H9 (cell line): ENCODE results near the gene TLCD3A. TPM values are rescaled to one million over a fixed set of nuclear protein-coding genes. Genes with fewer than 3 reads are reported as not detected.
"Not testable (repeated sequence)": the region's sequence is repeated elsewhere in the genome, so short reads cannot be mapped to it uniquely, and the experiment has no call there.

Source experiments
- DNase-seq: peaks from one replicate; pipeline ENCODE4 v3.0.0-alpha.2; 2017
- H2AFZ ChIP-seq: one replicate; pipeline ENCODE4 v1.6.1; 2013; ENCODE audit warnings: mild to moderate bottlenecking, low read length, control low read depth, moderate library complexity
- H2AK5ac ChIP-seq: 2 replicates; pipeline ENCODE4 v1.6.1; 2013; ENCODE audit warnings: low read length, control low read depth, mixed read lengths; ENCODE audit not compliant: insufficient read length
- H2BK120ac ChIP-seq: one replicate; pipeline ENCODE4 v1.6.1; 2013; ENCODE audit warnings: low read depth, mild to moderate bottlenecking, low read length, control low read depth, inconsistent platforms; ENCODE audit not compliant: poor library complexity, severe bottlenecking
- H2BK12ac ChIP-seq: 2 replicates; pipeline ENCODE4 v1.6.1; 2013; ENCODE audit warnings: low read length, control low read depth, mixed read lengths, low read depth; ENCODE audit not compliant: insufficient read length
- H2BK15ac ChIP-seq: 2 replicates; pipeline ENCODE4 v1.6.1; 2013; ENCODE audit warnings: low read depth, low read length, control low read depth
- H2BK20ac ChIP-seq: one replicate; pipeline ENCODE4 v1.6.1; 2013; ENCODE audit warnings: low read depth, mild to moderate bottlenecking, low read length, control low read depth, inconsistent platforms; ENCODE audit not compliant: poor library complexity, severe bottlenecking
- H2BK5ac ChIP-seq: 2 replicates; pipeline ENCODE4 v1.6.1; 2013; ENCODE audit warnings: low read length, control low read depth, mixed read lengths; ENCODE audit not compliant: insufficient read length
- H3K14ac ChIP-seq: 2 replicates; pipeline ENCODE4 v1.6.1; 2013; ENCODE audit warnings: low read length, control low read depth; ENCODE audit not compliant: insufficient read depth
- H3K18ac ChIP-seq: 2 replicates; pipeline ENCODE4 v1.6.1; 2013; ENCODE audit warnings: low read depth, mild to moderate bottlenecking, mixed read lengths, low read length, control low read depth; ENCODE audit not compliant: insufficient read length
- H3K23ac ChIP-seq: 2 replicates; pipeline ENCODE4 v1.6.1; 2013; ENCODE audit warnings: low read length, control low read depth, mixed read lengths, low read depth; ENCODE audit not compliant: insufficient read length
- H3K23me2 ChIP-seq: 2 replicates; pipeline ENCODE4 v1.6.1; 2013; ENCODE audit warnings: low read depth, mild to moderate bottlenecking, mixed read lengths, low read length, control low read depth; ENCODE audit not compliant: insufficient read length, poor library complexity, severe bottlenecking
- H3K27ac ChIP-seq: 2 replicates; pipeline ENCODE4 v1.5.1; 2013; ENCODE audit warnings: low read length, control low read depth, mixed read lengths, low read depth; ENCODE audit not compliant: insufficient read length
- H3K27me3 ChIP-seq: 2 replicates; pipeline ENCODE4 v1.6.1; 2013; ENCODE audit warnings: low read length, control low read depth, inconsistent platforms; ENCODE audit not compliant: insufficient read depth
- H3K4ac ChIP-seq: 2 replicates; pipeline ENCODE4 v1.6.1; 2013; ENCODE audit warnings: low read depth, mild to moderate bottlenecking, control low read depth, inconsistent platforms, low read length, moderate library complexity
- H3K4me1 ChIP-seq: 2 replicates; pipeline ENCODE4 v1.6.1; 2013; ENCODE audit warnings: low read length, control low read depth, inconsistent platforms; ENCODE audit not compliant: insufficient read depth
- H3K4me2 ChIP-seq: 2 replicates; pipeline ENCODE4 v1.6.1; 2013; ENCODE audit warnings: low read length, control low read depth, mixed read lengths; ENCODE audit not compliant: insufficient read length, insufficient read depth
- H3K56ac ChIP-seq: 2 replicates; pipeline ENCODE4 v1.6.1; 2013; ENCODE audit warnings: low read depth, mild to moderate bottlenecking, mixed read lengths, low read length, control low read depth; ENCODE audit not compliant: insufficient read length
- H3K79me1 ChIP-seq: 2 replicates; pipeline ENCODE4 v1.6.1; 2013; ENCODE audit warnings: low read depth, mild to moderate bottlenecking, moderate library complexity, low read length, control low read depth, inconsistent platforms; ENCODE audit not compliant: insufficient read depth, poor library complexity, severe bottlenecking
- H3K79me2 ChIP-seq: 2 replicates; pipeline ENCODE4 v1.6.1; 2013; ENCODE audit warnings: low read length, control low read depth, inconsistent platforms; ENCODE audit not compliant: insufficient read depth
- H3K9ac ChIP-seq: 2 replicates; pipeline ENCODE4 v1.6.1; 2013; ENCODE audit warnings: low read length, control low read depth, mixed read lengths; ENCODE audit not compliant: insufficient read length; ENCODE audit errors: extremely low read depth
- H3K9me3 ChIP-seq: one replicate; pipeline ENCODE4 v1.6.1; 2013; ENCODE audit warnings: low read depth, low read length, inconsistent platforms; ENCODE audit not compliant: control insufficient read depth
- H3T11ph ChIP-seq: one replicate; pipeline ENCODE4 v1.6.1; 2013; ENCODE audit warnings: mild to moderate bottlenecking, low read length, control low read depth, inconsistent platforms
- H4K20me1 ChIP-seq: one replicate; pipeline ENCODE4 v1.6.1; 2013; ENCODE audit not compliant: control insufficient read depth, insufficient read length, insufficient read depth
- H4K5ac ChIP-seq: 2 replicates; pipeline ENCODE4 v1.6.1; 2013; ENCODE audit warnings: low read depth, mild to moderate bottlenecking, mixed read lengths, low read length, control low read depth; ENCODE audit not compliant: insufficient read length
- H4K8ac ChIP-seq: replicated peaks from 2 replicates; pipeline ENCODE4 v1.6.1; 2013; ENCODE audit warnings: low read length, control low read depth, mixed read lengths, low read depth; ENCODE audit not compliant: insufficient read length
- H4K91ac ChIP-seq: 2 replicates; pipeline ENCODE4 v1.6.1; 2013; ENCODE audit warnings: low read depth, mild to moderate bottlenecking, moderate library complexity, mixed read lengths, low read length, control low read depth; ENCODE audit not compliant: insufficient read length
- H3K27ac Mint-ChIP-seq, 3 experiments: 2 replicates in 2 of 3; 3 replicates in 1 of 3; pipeline ENCODE4 v1.8.0; 2020 to 2021; ENCODE audit warnings: mixed read lengths in 3 of 3, mild to moderate bottlenecking in 1 of 3, moderate library complexity in 1 of 3
- H3K27me3 Mint-ChIP-seq: 2 replicates; pipeline ENCODE4 v1.8.0; 2021; ENCODE audit warnings: low read depth, mild to moderate bottlenecking, moderate library complexity, mixed read lengths
- H3K36me3 Mint-ChIP-seq, 3 experiments: 2 replicates in 2 of 3; 3 replicates in 1 of 3; pipeline ENCODE4 v1.8.0; 2020 to 2021; ENCODE audit warnings: low read depth in 3 of 3, mixed read lengths in 3 of 3; ENCODE audit not compliant: insufficient read depth in 1 of 3
- H3K4me1 Mint-ChIP-seq, 2 experiments: 2 replicates each; pipeline ENCODE4 v1.8.0; 2020; ENCODE audit warnings: mixed read lengths in 2 of 2
- H3K4me3 Mint-ChIP-seq, 2 experiments: 2 replicates in 1 of 2; 3 replicates in 1 of 2; pipeline ENCODE4 v1.8.0; 2020 to 2021; ENCODE audit warnings: mild to moderate bottlenecking in 2 of 2, mixed read lengths in 2 of 2, moderate library complexity in 1 of 2
- H3K9me3 Mint-ChIP-seq, 2 experiments: 2 replicates in 1 of 2; 3 replicates in 1 of 2; pipeline ENCODE4 v1.8.0; 2020; ENCODE audit warnings: mild to moderate bottlenecking in 2 of 2, mixed read lengths in 2 of 2, moderate library complexity in 1 of 2
- CTCF ChIP-seq: fragments of 200-600 bp; sonication (generic); conservative IDR thresholded peaks from 3 replicates; pipeline ENCODE4 v1.8.0; 2021; ENCODE audit warnings: antibody characterized with exemption, mild to moderate bottlenecking
- WGBS: extraction: QIAGEN DNeasy Blood & Tissue Kit; methylation state at CpG from one replicate; pipeline ENCODE4 v1.1.7; 2013; ENCODE audit warnings: missing lambda C conversion rate, low lambda C conversion rate, mixed read lengths; ENCODE audit not compliant: insufficient read length; ENCODE audit errors: extremely low coverage; 5-methylcytosine and 5-hydroxymethylcytosine counted together
- total RNA-seq: library from RNA; stranded (reverse); gene quantifications from 2 replicates; pipeline ENCODE4 v1.2.1, GENCODE V29; 2021

The TLCD3A gene
- total RNA-seq, 1 experiment from 2014 or later, result 29.6 TPM

DNA sequence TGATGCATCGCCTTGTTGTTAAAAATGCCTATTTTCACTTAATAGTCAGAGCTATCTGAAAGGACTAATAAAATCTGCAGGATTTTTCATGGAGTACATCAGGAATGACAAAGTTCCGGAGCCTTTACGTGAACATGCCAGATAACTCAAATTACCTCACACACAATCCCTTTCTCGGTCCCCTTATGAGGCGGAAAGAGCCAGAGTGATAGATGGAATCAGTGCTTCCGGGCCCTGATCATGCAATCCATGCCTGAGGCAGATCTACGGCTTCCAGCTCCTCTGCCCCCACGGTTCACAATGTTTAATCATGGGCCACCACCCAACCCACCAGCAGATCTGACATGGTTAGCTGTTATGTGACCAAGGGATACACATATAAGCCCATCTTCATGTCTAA is 34.7 kb upstream of the TLCD3A start:
- Histone ChIP-seq H2BK12ac (no peak overlapping the region), H2BK20ac (no peak overlapping the region), H3T11ph (no peak overlapping the region), H3K27ac (no peak overlapping the region), H2BK15ac (no peak overlapping the region), H3K4me2 (no peak overlapping the region), H3K27me3 (no peaks in the 10 kb centered on the region), H3K18ac (no peak overlapping the region), H4K91ac (no peak overlapping the region), H3K9me3 (no peaks in the 10 kb centered on the region), H2BK120ac (no peak overlapping the region), H3K23me2 (no peaks in the 10 kb centered on the region), H4K20me1 (no peaks in the 10 kb centered on the region), H2BK5ac (no peak overlapping the region), H3K14ac (no peak overlapping the region), H2AK5ac (no peak overlapping the region), H3K4me1 (no peaks in the 10 kb centered on the region), H3K23ac (no peak overlapping the region), H2AFZ (no peak overlapping the region), H4K8ac (no peak overlapping the region), H3K56ac (no peak overlapping the region), H3K4ac (no peak overlapping the region), H3K79me1 (no peaks in the 10 kb centered on the region), H4K5ac (no peak overlapping the region), H3K79me2 (peaks cover 2% of the 10 kb centered on the region; the same call in 1 of the 2 replicates), H3K9ac (no peak overlapping the region)
- no peak for TF ChIP-seq CTCF
- Mint-ChIP-seq H3K27me3 (no peaks in the 10 kb centered on the region), H3K4me1 (no peaks in the 10 kb centered on the region; a peak in 1 of 4 replicates), H3K27ac (no peak overlapping the region), H3K9me3 (no peaks in the 10 kb centered on the region), H3K36me3 (peaks cover 6 to 35% (median 17%) of the 10 kb centered on the region in 3 experiments; a peak in 6 of 7 replicates), H3K4me3 (no peak overlapping the region)
- no CpG with 5 or more reads among the region's 8 CpGs for WGBS
- no peak for DNase-seq

GRCh38 chr17:698096-698495 is 34.3 kb upstream of the TLCD3A start:
- H3K9me3 ChIP-seq, H2BK5ac ChIP-seq, DNase-seq, H3K4me2 ChIP-seq, H3K27ac Mint-ChIP-seq, H3K27me3 ChIP-seq, H3K9me3 Mint-ChIP-seq, H3K4me3 Mint-ChIP-seq, H3K23me2 ChIP-seq, H3K14ac ChIP-seq, H3K27ac ChIP-seq, H3K18ac ChIP-seq, H3K23ac ChIP-seq, H3K4ac ChIP-seq, H2BK120ac ChIP-seq, H3K27me3 Mint-ChIP-seq, H3K4me1 Mint-ChIP-seq, H2BK12ac ChIP-seq, H3K79me2 ChIP-seq, H2AFZ ChIP-seq, H2BK20ac ChIP-seq, H4K91ac ChIP-seq, H4K5ac ChIP-seq, H2AK5ac ChIP-seq, H3T11ph ChIP-seq, H4K20me1 ChIP-seq, H3K9ac ChIP-seq, H3K4me1 ChIP-seq, H4K8ac ChIP-seq, H3K79me1 ChIP-seq, H3K56ac ChIP-seq, H2BK15ac ChIP-seq: not testable (repeated sequence)
- WGBS, result no CpG with 5 or more reads among the region's 2 CpGs
- peaks cover 6 to 35% (median 17%) of the 10 kb centered on the region in 3 experiments; a peak in 6 of 7 replicates for H3K36me3 Mint-ChIP-seq
